Endothelial cell of umbilical vein (primary cell): ENCODE data around the gene ARF1. TPM values are rescaled to one million over a fixed set of nuclear protein-coding genes. Genes with fewer than 3 reads are reported as not detected.

Source experiments
- BruUV-seq: library from RNA; stranded (reverse); fragments of 400-500 nt; replicated peaks from 2 replicates; lab custom pipeline; 2021; lab: Mats Ljungman, UMichigan
- CTCF ChIA-PET: fragments of 300-600, 350-600 bp; sonication (Branson Sonifier 250); formaldehyde crosslinking; loops from one replicate; lab custom pipeline; 2021; ENCODE audit warnings: antibody characterized with exemption, inconsistent platforms; lab: Charles Lee
- POLR2A ChIA-PET: fragments of 300-600, 350-600 bp; sonication (Branson Sonifier 250); formaldehyde crosslinking; loops from one replicate; lab custom pipeline; 2021; ENCODE audit warnings: antibody characterized with exemption, inconsistent platforms; lab: Charles Lee
- DNase-seq: peaks from one replicate; pipeline ENCODE4 v3.0.0-alpha.2; 2011; ENCODE audit warnings: low read depth, low spot score
- FAIRE-seq: peaks from 2 replicates; lab custom pipeline; 2011; peaks lifted over from hg19 to GRCh38; lab: Jason Lieb, UNC
- H2AFZ ChIP-seq: 2 replicates; pipeline ENCODE4 v1.6.0; 2012; ENCODE audit warnings: low read depth, low read length, control low read depth, inconsistent platforms
- H3K27ac ChIP-seq: 2 replicates; pipeline ENCODE4 v1.5.1; 2011; ENCODE audit warnings: low read depth, mild to moderate bottlenecking, control low read depth, low read length, moderate library complexity; ENCODE audit not compliant: insufficient read depth
- H3K27me3 ChIP-seq, 2 experiments: 2 replicates each; pipeline versions ENCODE4 v1.6.0 to v1.6.1; 2011; ENCODE audit warnings: low read length in 2 of 2, mixed read lengths in 1 of 2; ENCODE audit not compliant: control insufficient read depth in 2 of 2, insufficient read depth in 2 of 2
- H3K36me3 ChIP-seq, 2 experiments: 2 replicates in 1 of 2; 3 replicates in 1 of 2; pipeline ENCODE4 v1.5.1; 2011; ENCODE audit warnings: low read length in 2 of 2, mild to moderate bottlenecking in 1 of 2, moderate library complexity in 1 of 2; ENCODE audit not compliant: control insufficient read depth in 2 of 2, insufficient read depth in 2 of 2; ENCODE audit errors: extremely low read depth in 1 of 2
- H3K4me1 ChIP-seq: 3 replicates; pipeline ENCODE4 v1.5.1; 2011; ENCODE audit warnings: mild to moderate bottlenecking, low read length; ENCODE audit not compliant: control insufficient read depth, insufficient read depth; ENCODE audit errors: extremely low read depth
- H3K4me2 ChIP-seq: 2 replicates; pipeline ENCODE4 v1.6.1; 2011; ENCODE audit warnings: low read length, control low read depth, mixed read lengths; ENCODE audit not compliant: insufficient read depth
- H3K4me3 ChIP-seq, 3 experiments: fragments of 200-600 bp in 1 of 3; sonication (generic), shearing (Covaris generic) in 1 of 3; replicated peaks in 1 of 3; 2 replicates each; pipeline ENCODE4 v1.5.1; 2011 to 2016; ENCODE audit warnings: control low read depth in 3 of 3, low read length in 3 of 3, mild to moderate bottlenecking in 2 of 3, inconsistent platforms in 1 of 3, low read depth in 1 of 3, moderate library complexity in 1 of 3; ENCODE audit not compliant: insufficient read depth in 1 of 3
- H3K79me2 ChIP-seq: 2 replicates; pipeline ENCODE4 v1.6.0; 2012; ENCODE audit warnings: low read length, inconsistent platforms; ENCODE audit not compliant: control insufficient read depth, insufficient read depth
- H3K9ac ChIP-seq: replicated peaks from 2 replicates; pipeline ENCODE3; 2011; ENCODE audit warnings: low read length, control low read depth; ENCODE audit not compliant: insufficient read depth; ENCODE audit errors: extremely low read depth
- H3K9me1 ChIP-seq: replicated peaks from 3 replicates; pipeline ENCODE4 v1.6.0; 2011; ENCODE audit warnings: mild to moderate bottlenecking, low read length; ENCODE audit not compliant: control insufficient read depth, insufficient read depth; ENCODE audit errors: extremely low read depth
- H3K9me3 ChIP-seq: replicated peaks from 2 replicates; pipeline ENCODE4 v1.5.1; 2012; ENCODE audit warnings: low read length, inconsistent platforms; ENCODE audit not compliant: control insufficient read depth, insufficient read depth
- H4K20me1 ChIP-seq: replicated peaks from 2 replicates; pipeline ENCODE3; 2011; ENCODE audit warnings: mild to moderate bottlenecking, low read length; ENCODE audit not compliant: control insufficient read depth, insufficient read depth; ENCODE audit errors: extremely low read depth
- EZH2 ChIP-seq: IDR thresholded peaks from 2 replicates; pipeline ENCODE4 v1.6.1; 2012; ENCODE audit warnings: borderline replicate concordance, low read depth, mild to moderate bottlenecking, moderate library complexity, low read length, inconsistent platforms; ENCODE audit not compliant: severe bottlenecking
- FOS ChIP-seq: IDR thresholded peaks from 2 replicates; pipeline ENCODE4 v1.6.1; 2011; ENCODE audit warnings: mild to moderate bottlenecking, low read length, moderate library complexity, borderline replicate concordance; ENCODE audit not compliant: insufficient read depth
- GATA2 ChIP-seq: IDR thresholded peaks from 2 replicates; pipeline ENCODE4 v1.7.0; 2011; ENCODE audit warnings: low read depth, mild to moderate bottlenecking, moderate library complexity, mixed read lengths, low read length; ENCODE audit not compliant: insufficient read length, insufficient read depth
- JUN ChIP-seq: IDR thresholded peaks from 2 replicates; pipeline ENCODE4 v1.6.1; 2011; ENCODE audit warnings: borderline replicate concordance, low read depth; ENCODE audit not compliant: insufficient read length, insufficient read depth
- MYC ChIP-seq: IDR thresholded peaks from one replicate; pipeline ENCODE4 v1.6.1; 2011; ENCODE audit warnings: mild to moderate bottlenecking, low read depth, low read length
- POLR2A ChIP-seq: IDR thresholded peaks from 2 replicates; pipeline ENCODE4 v1.6.1; 2012; ENCODE audit warnings: low read depth, mild to moderate bottlenecking, control low read depth, low read length
- POLR2AphosphoS5 ChIP-seq: IDR thresholded peaks from 2 replicates; pipeline ENCODE4 v1.6.1; 2012; ENCODE audit warnings: low read depth, mild to moderate bottlenecking, control low read depth, low read length, moderate library complexity; ENCODE audit not compliant: insufficient read depth
- dilution Hi-C: fragments of 300-500 bp; cut with MboI; formaldehyde crosslinking; loops from one replicate; pipeline ENCODE4 v1.15.0; 2019; ENCODE audit warnings: low sequenced_read_pairs; ENCODE audit not compliant: extremely low pct_ligation_motif_present
- intact Hi-C: fragments of 100-400 bp; cut with micrococcal nuclease; formaldehyde crosslinking; loops from one replicate; pipeline ENCODE4 v1.10.0; 2022
- polyA plus RNA-seq, 4 experiments: library from polyadenylated mRNA; depleted of rRNA in 3 of 4; stranded (reverse) in 3 of 4; unstranded in 1 of 4; fragments of >200 nt; gene quantifications; 2 replicates each; pipeline versions ENCODE4 v1.2.1 to v1.2.3, GENCODE V29; 2011 to 2012; ENCODE audit warnings: missing spikeins in 1 of 4
- total RNA-seq: library from RNA; stranded (reverse); gene quantifications from 2 replicates; pipeline ENCODE4 v1.2.3, GENCODE V29; 2021
- TF ChIP-seq, protein P1 (sequence below): IDR thresholded peaks from 2 replicates; pipeline ENCODE4 v1.6.1; 2011; ENCODE audit not compliant: insufficient read depth, insufficient read length
- TF ChIP-seq, protein P2 (sequence below), 2 donors: IDR thresholded peaks; 1 replicate in 1 of 2; 2 replicates in 1 of 2; pipeline ENCODE4 v1.5.1; 2011; ENCODE audit warnings: low read length in 2 of 2, mild to moderate bottlenecking in 2 of 2, moderate library complexity in 2 of 2, control low read depth in 1 of 2, inconsistent platforms in 1 of 2, low read depth in 1 of 2; ENCODE audit not compliant: insufficient read depth in 1 of 2; ENCODE audit errors: extremely low read depth in 1 of 2

The ARF1 gene
- total and polyA plus RNA-seq, 2 donors (not counting 3 experiments of a cell fraction or from before 2014, with no cell fraction given) = 499 to 844 TPM

- H3K4me3 ChIP-seq = no peak overlapping the region
- CTCF ChIA-PET = no interaction called here
- intact Hi-C loops (no loop called here), dilution Hi-C loops (no loop called here)
- H3K36me3 ChIP-seq = no peaks in the 10 kb centered on the region
- no peaks in the 10 kb centered on the region for H3K9me1 ChIP-seq
- no peak overlapping the region for H3K9ac ChIP-seq
- no peak overlapping the region for H3K27ac ChIP-seq
- DNase-seq (no peak), FAIRE-seq (no peak)
- H3K4me2 ChIP-seq = no peak overlapping the region
- peaks cover under 1 to 10% of the 10 kb centered on the region in 2 experiments for H3K27me3 ChIP-seq
- POLR2A ChIA-PET = no interaction called here
- no TSS peak for BruUV-seq
- TF ChIP-seq POLR2AphosphoS5 = no peak
- TF ChIP-seq, protein P1, sequence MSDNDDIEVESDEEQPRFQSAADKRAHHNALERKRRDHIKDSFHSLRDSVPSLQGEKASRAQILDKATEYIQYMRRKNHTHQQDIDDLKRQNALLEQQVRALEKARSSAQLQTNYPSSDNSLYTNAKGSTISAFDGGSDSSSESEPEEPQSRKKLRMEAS = no peak
- TF ChIP-seq, protein P2, sequence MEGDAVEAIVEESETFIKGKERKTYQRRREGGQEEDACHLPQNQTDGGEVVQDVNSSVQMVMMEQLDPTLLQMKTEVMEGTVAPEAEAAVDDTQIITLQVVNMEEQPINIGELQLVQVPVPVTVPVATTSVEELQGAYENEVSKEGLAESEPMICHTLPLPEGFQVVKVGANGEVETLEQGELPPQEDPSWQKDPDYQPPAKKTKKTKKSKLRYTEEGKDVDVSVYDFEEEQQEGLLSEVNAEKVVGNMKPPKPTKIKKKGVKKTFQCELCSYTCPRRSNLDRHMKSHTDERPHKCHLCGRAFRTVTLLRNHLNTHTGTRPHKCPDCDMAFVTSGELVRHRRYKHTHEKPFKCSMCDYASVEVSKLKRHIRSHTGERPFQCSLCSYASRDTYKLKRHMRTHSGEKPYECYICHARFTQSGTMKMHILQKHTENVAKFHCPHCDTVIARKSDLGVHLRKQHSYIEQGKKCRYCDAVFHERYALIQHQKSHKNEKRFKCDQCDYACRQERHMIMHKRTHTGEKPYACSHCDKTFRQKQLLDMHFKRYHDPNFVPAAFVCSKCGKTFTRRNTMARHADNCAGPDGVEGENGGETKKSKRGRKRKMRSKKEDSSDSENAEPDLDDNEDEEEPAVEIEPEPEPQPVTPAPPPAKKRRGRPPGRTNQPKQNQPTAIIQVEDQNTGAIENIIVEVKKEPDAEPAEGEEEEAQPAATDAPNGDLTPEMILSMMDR (IDR thresholded peaks at IDR 0.05; ENCODE audit: extremely low read depth in 1 of 2, insufficient read depth in 1 of 2, low read depth in 1 of 2, low read length in 2 of 2) = no peak
- TF ChIP-seq POLR2A = no peak
- no peak for TF ChIP-seq JUN
- TF ChIP-seq GATA2 = no peak
- TF ChIP-seq FOS = no peak
- no peak for TF ChIP-seq MYC
- no peak for TF ChIP-seq EZH2
- no peaks in the 10 kb centered on the region for H3K9me3 ChIP-seq
- H4K20me1 ChIP-seq = no peaks in the 10 kb centered on the region
- H2AFZ ChIP-seq = no peak overlapping the region
- no peaks in the 10 kb centered on the region for H3K4me1 ChIP-seq
- no peaks in the 10 kb centered on the region for H3K79me2 ChIP-seq
These were observed 39.1 kb upstream of the ARF1 start for GRCh38 chr1:228043281-228043848.
